Loucy (cell line): Measurements from ENCODE around the gene CCNB1.
A peak's percentile ranks its signal among the peaks of the same experiment; 100 is the strongest.

Source experiments
- H2AFZ ChIP-seq: fragments of 200-600 bp; sonication (generic); 2 replicates; pipeline ENCODE4 v1.6.0; 2016; ENCODE audit warnings: antibody characterized with exemption, mild to moderate bottlenecking, low read length, moderate library complexity
- H3F3A ChIP-seq: fragments of 200-600 bp; 2 replicates; pipeline ENCODE4 v1.6.0; 2016; ENCODE audit warnings: antibody characterized with exemption, low read depth, mild to moderate bottlenecking
- H3K27me3 ChIP-seq: fragments of 200-600 bp; sonication (generic); 2 replicates; pipeline ENCODE4 v1.6.1; 2014; ENCODE audit warnings: low read length, mild to moderate bottlenecking; ENCODE audit not compliant: insufficient read depth, poor library complexity, severe bottlenecking
- H3K36me3 ChIP-seq: fragments of 200-600 bp; sonication (generic); 2 replicates; pipeline ENCODE4 v1.6.1; 2016; ENCODE audit warnings: low read length; ENCODE audit not compliant: insufficient read depth
- H3K4me1 ChIP-seq: fragments of 200-600 bp; sonication (generic); 2 replicates; pipeline ENCODE4 v1.5.1; 2014; ENCODE audit warnings: low read length, mild to moderate bottlenecking; ENCODE audit not compliant: insufficient read depth, poor library complexity, severe bottlenecking
- H3K4me2 ChIP-seq: fragments of 200-600 bp; sonication (generic); 2 replicates; pipeline ENCODE4 v1.6.0; 2014; ENCODE audit warnings: antibody characterized with exemption, low read length, low read depth, mild to moderate bottlenecking; ENCODE audit not compliant: poor library complexity, severe bottlenecking
- H3K4me3 ChIP-seq: fragments of 200-600 bp; sonication (generic); 2 replicates; pipeline ENCODE4 v1.5.1; 2014; ENCODE audit warnings: low read length, mild to moderate bottlenecking, mixed read lengths; ENCODE audit not compliant: poor library complexity, severe bottlenecking
- H3K79me2 ChIP-seq: fragments of 200-600 bp; sonication (generic); 2 replicates; pipeline ENCODE4 v1.6.1; 2014; ENCODE audit warnings: low read length; ENCODE audit not compliant: insufficient read depth
- H3K9ac ChIP-seq: fragments of 200-600 bp; sonication (generic); 2 replicates; pipeline ENCODE4 v1.6.0; 2014; ENCODE audit warnings: mild to moderate bottlenecking, low read depth, low read length, moderate library complexity; ENCODE audit not compliant: poor library complexity, severe bottlenecking
- H3K9me2 ChIP-seq: fragments of 200-600 bp; sonication (generic); replicated peaks from 2 replicates; pipeline ENCODE4 v1.6.1; 2016; ENCODE audit warnings: low read depth, low read length, mixed read lengths
- H3K9me3 ChIP-seq: fragments of 200-600 bp; sonication (generic); 2 replicates; pipeline ENCODE4 v1.6.1; 2014; ENCODE audit warnings: mild to moderate bottlenecking, antibody characterized with exemption, low read length, low read depth; ENCODE audit not compliant: insufficient read depth
- H4K20me1 ChIP-seq: fragments of 200-600 bp; sonication (generic); 2 replicates; pipeline ENCODE4 v1.6.0; 2014; ENCODE audit warnings: antibody characterized with exemption, low read length, mild to moderate bottlenecking; ENCODE audit not compliant: insufficient read depth, poor library complexity, severe bottlenecking
- CTCF ChIP-seq: fragments of 200-600 bp; sonication (generic); conservative IDR thresholded peaks from 2 replicates; pipeline ENCODE4 v1.5.1; 2014; ENCODE audit warnings: mild to moderate bottlenecking, antibody characterized with exemption, low read length
- EZH2phosphoT487 ChIP-seq: fragments of 200-600 bp; IDR thresholded peaks from 2 replicates; pipeline ENCODE4 v1.6.1; 2018; ENCODE audit warnings: antibody characterized with exemption, mild to moderate bottlenecking, moderate library complexity, borderline replicate concordance

The CCNB1 gene

GRCh38 chr5:69156456-69156855 lies 10.5 kb upstream of the CCNB1 start:
- Histone ChIP-seq H2AFZ (no peak overlapping the region), H3K4me2 (no peak overlapping the region), H3K36me3 (no peaks in the 10 kb centered on the region), H3K79me2 (no peaks in the 10 kb centered on the region), H3K9me2 (no peaks in the 10 kb centered on the region), H3K9ac (no peak overlapping the region), H3K27me3 (no peaks in the 10 kb centered on the region), H3F3A (no peaks in the 10 kb centered on the region), H3K9me3 (no peaks in the 10 kb centered on the region), H3K4me3 (no peak overlapping the region), H4K20me1 (no peaks in the 10 kb centered on the region), H3K4me1 (no peaks in the 10 kb centered on the region)
- TF ChIP-seq EZH2phosphoT487: no peak

DNA sequence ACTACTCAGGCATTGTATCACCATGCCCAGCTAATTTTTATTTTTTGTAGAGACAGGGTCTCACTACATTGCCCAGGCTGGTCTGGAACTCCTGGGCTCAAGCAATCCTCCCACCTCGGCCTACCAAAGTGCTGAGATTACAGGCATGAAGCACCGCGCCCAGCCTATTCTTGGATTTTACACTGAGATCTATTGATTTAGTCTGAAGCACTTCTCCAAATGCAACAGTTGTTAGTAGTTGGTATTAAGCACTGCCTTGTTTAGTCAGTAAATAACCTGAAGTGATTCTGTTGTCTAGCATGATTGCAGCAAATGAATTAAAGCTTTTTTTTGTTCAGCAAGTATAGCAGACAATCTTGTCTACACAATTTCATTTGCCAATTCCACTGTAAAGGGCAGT lies 8.9 kb upstream of the CCNB1 start:
- no peak overlapping the region for H2AFZ ChIP-seq
- H3K4me1 ChIP-seq: no peaks in the 10 kb centered on the region
- TF ChIP-seq CTCF: no peak
- no peak for TF ChIP-seq EZH2phosphoT487
- H4K20me1 ChIP-seq: no peaks in the 10 kb centered on the region
- no peaks in the 10 kb centered on the region for H3K9me3 ChIP-seq
- H3K9ac ChIP-seq: no peak overlapping the region
- no peaks in the 10 kb centered on the region for H3K27me3 ChIP-seq
- H3F3A ChIP-seq: no peaks in the 10 kb centered on the region
- H3K4me2 ChIP-seq: no peak overlapping the region
- H3K4me3 ChIP-seq: no peak overlapping the region
- no peaks in the 10 kb centered on the region for H3K36me3 ChIP-seq
- no peaks in the 10 kb centered on the region for H3K79me2 ChIP-seq
- H3K9me2 ChIP-seq: no peaks in the 10 kb centered on the region

GRCh38 chr5:69160651-69161050 lies 6.3 kb upstream of the CCNB1 start:
- H3K9ac ChIP-seq: no peak overlapping the region
- H4K20me1 ChIP-seq: no peaks in the 10 kb centered on the region
- H3K27me3 ChIP-seq: no peaks in the 10 kb centered on the region
- H3K4me3 ChIP-seq: no peak overlapping the region
- no peaks in the 10 kb centered on the region for H3K4me1 ChIP-seq
- no peaks in the 10 kb centered on the region for H3K79me2 ChIP-seq
- no peak overlapping the region for H2AFZ ChIP-seq
- no peak overlapping the region for H3K4me2 ChIP-seq
- H3K36me3 ChIP-seq: no peaks in the 10 kb centered on the region
- TF ChIP-seq EZH2phosphoT487 (no peak), CTCF (no peak)
- no peaks in the 10 kb centered on the region for H3K9me2 ChIP-seq
- H3K9me3 ChIP-seq: no peaks in the 10 kb centered on the region
- no peaks in the 10 kb centered on the region for H3F3A ChIP-seq

DNA sequence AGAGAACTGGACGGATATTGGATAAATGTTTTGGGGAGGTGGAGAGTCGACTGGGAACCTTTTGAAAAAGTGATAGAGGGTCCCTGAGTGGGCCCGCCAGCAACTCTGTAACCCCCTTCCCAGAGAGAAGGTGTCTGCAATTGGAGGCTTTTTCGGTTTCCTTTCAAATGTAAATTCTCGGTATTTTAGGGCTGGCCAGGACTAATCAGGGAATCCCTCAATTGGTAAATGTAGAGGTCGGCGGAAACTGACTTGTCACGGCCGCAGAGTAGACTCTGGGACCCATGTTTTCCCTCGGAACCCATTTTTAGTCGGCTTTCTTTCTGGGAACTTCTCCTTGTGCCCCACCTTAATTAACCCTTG lies 524 bp downstream of the CCNB1 start:
- peaks cover 18% of the 10 kb centered on the region; the same call in 1 of the 2 replicates for H3K36me3 ChIP-seq
- H3K4me3 ChIP-seq: peak overlapping the region; percentile 94
- H3K9ac ChIP-seq: peak overlapping the region; percentile 97
- H3K27me3 ChIP-seq: no peaks in the 10 kb centered on the region
- H2AFZ ChIP-seq: peak overlapping the region; percentile 86
- no peaks in the 10 kb centered on the region for H3K9me3 ChIP-seq
- TF ChIP-seq CTCF: no peak
- TF ChIP-seq EZH2phosphoT487: no peak
- H3F3A ChIP-seq: no peaks in the 10 kb centered on the region
- peaks cover 19% of the 10 kb centered on the region for H4K20me1 ChIP-seq
- peak overlapping the region; percentile 95 for H3K4me2 ChIP-seq
- peaks cover 55% of the 10 kb centered on the region for H3K79me2 ChIP-seq
- H3K4me1 ChIP-seq: peaks cover 46% of the 10 kb centered on the region
- H3K9me2 ChIP-seq: no peaks in the 10 kb centered on the region
